GM18502 (cell line): Measurements from ENCODE around the gene SULT2B1.
"Not testable (repeated sequence)": the region's sequence is repeated elsewhere in the genome, so short reads cannot be mapped to it uniquely, and the experiment has no call there.

Source experiments
- ATAC-seq: cut with Tn5 transposase; IDR thresholded peaks from one replicate; pipeline ENCODE4 v1.9.1; 2021; ENCODE audit warnings: mild to moderate bottlenecking; ENCODE audit not compliant: unreplicated experiment, poor library complexity

The SULT2B1 gene

GRCh38 chr19:48556163-48556562, 4.2 kb downstream of the SULT2B1 start:
- ATAC-seq: no peak

GRCh38 chr19:48556825-48557224, 4.9 kb downstream of the SULT2B1 start:
- no peak for ATAC-seq

DNA sequence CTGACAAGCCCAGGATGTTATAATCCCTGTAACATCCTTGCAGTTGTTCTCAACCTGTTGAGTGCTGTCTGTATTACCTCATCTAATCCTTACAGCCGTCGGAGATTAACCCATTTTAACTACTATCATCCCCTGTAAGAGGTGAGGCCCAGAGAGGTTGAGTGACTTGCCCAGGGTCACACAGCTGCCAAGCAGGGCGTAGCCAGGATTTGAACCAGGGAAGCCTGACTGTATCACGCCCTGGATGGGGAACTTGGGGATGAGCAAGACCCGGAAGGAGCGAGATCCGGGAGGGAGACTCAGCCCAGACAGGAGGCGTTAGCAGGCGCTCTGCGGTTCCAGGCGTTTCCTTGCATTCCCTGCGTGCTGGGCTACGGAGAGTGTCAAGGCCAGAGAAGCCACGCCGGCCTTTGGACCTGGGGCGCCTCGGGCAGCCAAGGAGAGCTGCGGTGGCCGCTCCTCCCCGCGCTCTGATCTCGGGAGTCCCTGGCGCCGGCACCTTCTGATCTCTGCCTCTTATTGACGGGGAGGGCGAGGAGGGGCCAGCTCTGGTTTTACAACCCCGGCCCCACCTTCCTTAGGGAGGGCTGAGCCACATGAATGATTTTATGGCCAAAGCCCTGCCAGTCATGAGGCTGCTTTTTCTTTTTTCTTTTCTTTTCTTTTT, 6.2 kb downstream of the SULT2B1 start:
- ATAC-seq: no peak

DNA sequence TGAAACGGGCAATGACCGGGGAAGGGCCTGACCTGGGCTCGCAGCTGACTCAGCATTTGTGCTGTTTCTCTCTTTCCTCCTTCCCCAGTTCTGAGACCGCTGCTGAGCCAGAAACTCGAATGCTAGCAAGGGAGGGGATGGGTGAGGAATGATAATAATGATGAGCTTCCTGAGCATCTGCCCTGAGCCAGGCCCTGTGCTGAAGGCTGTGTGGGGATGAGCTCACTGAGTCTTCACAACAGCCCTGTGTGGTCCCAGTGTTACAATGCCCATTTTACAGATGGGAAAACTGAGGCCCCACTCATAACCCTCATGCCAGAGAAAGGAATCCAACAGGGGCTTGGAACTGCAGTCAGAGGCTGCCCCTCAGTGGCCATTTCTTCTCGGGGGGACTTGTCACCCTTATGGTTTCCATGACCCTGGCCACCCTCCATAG, 8.1 kb downstream of the SULT2B1 start:
- no peak for ATAC-seq

DNA sequence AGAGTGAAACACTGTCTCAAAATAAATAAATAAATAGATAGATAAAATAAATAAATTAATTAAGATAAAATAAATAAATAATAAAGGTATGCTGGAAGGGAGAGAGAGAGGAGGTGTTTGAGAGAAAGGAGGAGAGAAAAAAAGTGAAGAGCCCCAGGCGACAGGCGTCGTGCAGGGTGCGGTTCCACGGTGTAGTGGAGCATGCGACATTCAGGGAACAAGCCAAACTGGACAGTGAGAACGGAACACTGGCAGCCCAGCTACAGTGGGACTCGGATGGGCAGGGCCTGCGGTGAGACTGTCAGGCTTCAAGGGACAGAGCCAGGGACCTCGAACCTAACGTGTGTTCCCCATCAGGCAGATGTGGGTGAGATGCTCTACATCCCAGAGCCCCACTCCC, 9.4 kb downstream of the SULT2B1 start:
- no peak for ATAC-seq

GRCh38 chr19:48565090-48565489, 13.1 kb downstream of the SULT2B1 start:
- ATAC-seq: no peak

GRCh38 chr19:48568345-48568886, 16.4 kb downstream of the SULT2B1 start:
- ATAC-seq: no peak

- ATAC-seq: no peak
Measured at GRCh38 chr19:48569814-48570213, 17.8 kb downstream of the SULT2B1 start.

DNA sequence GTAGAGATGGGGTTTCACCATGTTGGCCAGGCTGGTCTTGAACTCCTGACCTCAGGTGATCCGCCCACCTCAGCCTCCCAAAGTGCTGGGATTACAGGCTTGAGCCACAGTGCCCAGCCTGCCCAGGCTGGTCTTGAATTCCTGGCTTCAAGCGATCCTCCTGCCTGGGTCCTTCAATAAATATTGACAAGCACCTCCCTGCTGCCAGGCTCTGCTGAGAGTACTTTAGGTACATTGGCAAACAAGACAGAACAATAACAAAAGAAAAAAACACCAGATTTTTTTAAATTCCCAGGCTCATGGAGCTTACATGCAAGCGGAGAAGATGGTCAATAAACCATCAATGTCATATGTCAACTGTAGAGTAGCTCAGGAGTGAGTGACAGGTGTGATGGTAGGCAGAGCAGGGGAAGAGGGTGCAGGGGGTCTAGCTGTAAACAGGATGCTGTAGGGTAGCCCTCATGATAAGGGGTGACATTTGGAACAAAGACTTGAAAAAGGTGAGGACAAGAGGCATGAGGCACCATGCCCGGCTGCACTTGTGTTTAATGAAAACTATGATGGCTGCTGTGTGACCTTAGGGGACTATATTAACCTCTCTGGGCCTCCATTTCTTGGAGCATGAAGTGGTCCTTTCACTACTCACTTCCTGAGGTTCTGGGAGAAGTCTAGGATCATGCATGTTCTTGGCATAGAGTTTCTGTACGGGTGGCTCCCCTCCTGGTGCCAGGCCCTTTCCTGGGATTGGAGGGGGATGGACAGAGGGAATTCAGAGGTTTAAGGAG, 19.6 kb downstream of the SULT2B1 start:
- ATAC-seq: no peak

DNA sequence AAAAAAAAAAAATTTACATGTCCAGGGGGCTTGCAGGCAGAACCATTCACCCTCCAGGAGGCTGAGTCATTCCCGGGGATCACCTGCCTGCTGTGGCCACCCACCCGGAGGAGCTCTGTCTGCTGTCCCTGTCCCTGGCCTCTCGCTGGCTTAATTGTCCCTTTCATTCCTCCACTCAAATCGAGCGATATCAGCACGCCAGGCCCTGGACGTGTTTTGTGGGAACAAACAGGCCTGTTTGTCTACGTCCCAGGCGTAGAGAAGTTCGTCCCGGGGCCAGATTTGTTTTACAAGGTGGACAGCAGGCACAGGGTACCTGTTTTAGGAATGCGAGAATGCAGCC, 21.2 kb downstream of the SULT2B1 start:
- ATAC-seq: no peak

- no peak for ATAC-seq
Measured at GRCh38 chr19:48575931-48576622, 24.1 kb downstream of the SULT2B1 start.

- ATAC-seq: not testable (repeated sequence)
Measured at GRCh38 chr19:48577908-48578307, 25.9 kb downstream of the SULT2B1 start.

- no peak for ATAC-seq
Measured at GRCh38 chr19:48578891-48579290, 26.9 kb downstream of the SULT2B1 start.

- no peak for ATAC-seq
Measured at GRCh38 chr19:48582168-48582567, 30.2 kb downstream of the SULT2B1 start.

DNA sequence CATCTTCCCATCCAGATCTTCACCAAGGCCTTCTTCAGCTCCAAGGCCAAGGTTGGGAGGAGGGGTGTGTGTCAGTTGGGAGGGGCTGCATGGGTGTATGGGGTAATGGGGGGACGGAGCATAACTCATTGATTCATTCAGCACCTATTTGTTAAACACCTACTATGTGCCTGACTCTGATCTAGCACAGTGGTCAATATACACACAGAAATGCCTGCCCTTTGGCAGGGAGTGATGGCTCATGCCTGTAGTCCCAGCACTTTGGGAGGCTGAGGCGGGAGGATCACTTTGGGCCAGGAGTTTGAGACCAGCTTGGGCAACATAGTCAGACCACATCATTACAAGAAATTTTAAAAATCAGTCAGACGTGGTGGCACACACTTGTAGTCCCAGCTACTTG, 35.4 kb downstream of the SULT2B1 start:
- ATAC-seq: no peak

DNA sequence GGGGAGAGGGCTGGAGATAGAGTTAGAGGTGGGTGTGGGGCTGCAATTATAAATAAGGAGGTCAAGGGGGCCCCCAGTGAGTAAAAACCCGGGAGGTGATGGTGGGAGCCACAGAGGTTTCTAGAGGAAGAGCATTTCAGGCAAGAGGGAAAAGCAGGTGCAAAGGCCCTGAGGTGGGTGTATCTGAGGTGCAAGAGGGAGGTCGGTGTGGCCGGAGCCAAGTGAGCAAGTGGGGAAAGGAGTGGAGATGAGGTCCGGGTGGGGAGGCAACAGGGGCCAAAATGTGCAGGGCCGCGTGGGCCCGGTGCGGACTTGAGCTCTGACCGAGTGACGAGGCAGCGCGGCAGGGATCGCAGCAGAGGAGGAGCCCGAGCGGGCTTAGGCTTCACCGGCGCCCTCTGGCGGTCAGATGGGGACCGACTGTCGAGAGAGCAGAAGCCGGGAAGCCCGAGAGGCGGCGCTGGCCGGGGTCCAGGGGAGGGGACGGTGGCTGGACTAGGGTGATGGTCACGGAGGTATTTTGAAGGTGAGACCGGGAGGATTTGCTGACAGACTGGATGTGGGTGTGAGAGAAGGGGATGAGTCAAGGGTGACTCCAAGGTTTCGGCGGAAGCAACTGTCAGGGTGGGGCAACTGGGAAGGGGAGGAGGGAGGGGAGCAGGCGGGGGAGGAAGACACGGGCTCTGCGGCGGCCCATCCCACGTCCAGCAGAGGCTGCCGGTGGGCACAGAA, 36.9 kb downstream of the SULT2B1 start:
- no peak for ATAC-seq

DNA sequence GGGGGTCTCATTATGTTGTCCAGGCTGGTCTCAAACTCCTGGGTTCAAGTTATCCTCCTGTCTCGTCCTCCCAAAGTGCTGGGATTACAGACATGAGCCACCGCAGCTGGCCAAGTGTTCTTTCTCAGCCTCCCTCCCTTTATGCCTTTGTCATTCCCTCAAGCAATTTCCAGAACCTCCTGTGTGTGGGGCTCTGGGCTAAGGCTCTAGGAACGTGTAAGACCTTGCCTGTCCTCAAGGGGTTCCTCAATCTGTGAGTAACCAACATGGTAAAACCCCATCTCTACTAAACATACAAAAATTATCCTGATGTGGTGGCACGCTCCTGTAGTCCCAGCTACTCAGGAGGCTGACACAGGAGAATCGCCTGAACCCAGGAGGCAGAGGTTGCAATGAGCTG, 39.0 kb downstream of the SULT2B1 start:
- no peak for ATAC-seq

DNA sequence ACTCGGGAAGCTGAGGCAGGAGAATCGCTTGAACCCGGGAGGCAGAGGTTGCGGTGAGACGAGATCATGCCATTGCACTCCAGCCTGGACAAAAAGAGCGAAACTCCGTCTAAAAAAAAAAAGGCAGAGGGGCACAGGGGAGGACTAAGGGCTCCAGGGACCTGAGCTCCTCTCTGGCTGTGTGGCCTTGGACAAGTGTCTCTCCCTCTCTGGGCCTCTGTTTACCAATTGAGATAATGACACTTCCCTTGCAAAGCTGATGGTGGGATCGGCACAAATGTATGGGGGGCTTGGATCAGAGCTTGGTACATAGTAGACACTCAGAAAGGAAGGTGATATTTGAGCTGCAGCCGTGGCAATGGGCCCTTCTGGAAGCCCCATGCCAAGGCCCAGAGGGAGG, 43.2 kb downstream of the SULT2B1 start:
- no peak for ATAC-seq

- no peak for ATAC-seq
Measured at GRCh38 chr19:48595833-48596232, 43.9 kb downstream of the SULT2B1 start.

GRCh38 chr19:48596237-48596636, 44.3 kb downstream of the SULT2B1 start:
- ATAC-seq: no peak
